Measurements from ENCODE around the gene TSPAN17. TPM values are rescaled to one million over a fixed set of nuclear protein-coding genes. Genes with fewer than 3 reads are reported as not detected.

The TSPAN17 gene
- 53.3 to 66.1 TPM (median 60.2 TPM) in 5 replicates for total RNA-seq (2022; extraction: Qiagen RNA extraction; ENCODE audit: low read depth)

GRCh38 chr5:176647030-176647842 is at the start of gene TSPAN17:
TSS of gene TSPAN17 (plus strand) at chr5:176647484. CDS start at chr5:176647616, 132 bp downstream.

GRCh38 chr5:176609724-176610434 is 37.4 kb upstream of the TSPAN17 start, which contains the start of gene GPRIN1:
TSS of gene GPRIN1 (minus strand) at chr5:176610156. CDS start at chr5:176599834, 10,322 bp downstream.

GRCh38 chr5:176629853-176630680 is 17.2 kb upstream of the TSPAN17 start, which contains the start of the genes EIF4E1B and SNCB:
TSS of gene EIF4E1B (plus strand) at chr5:176630675. CDS start at chr5:176642788, 12,113 bp downstream.
TSS of gene SNCB (minus strand) at chr5:176630534. CDS start at chr5:176629654, 880 bp downstream.

Other genes with a start within 250 kb of the TSPAN17 start
- 65.7 to 111 TPM (median 105 TPM) in 5 replicates for gene CLTB, start 230.9 kb upstream of the TSPAN17 start, total RNA-seq (2022; extraction: Qiagen RNA extraction; ENCODE audit: low read depth)
- gene FAF2, start 199.1 kb upstream of the TSPAN17 start, total RNA-seq (2022; extraction: Qiagen RNA extraction; ENCODE audit: low read depth), result 47.0 to 54.0 TPM (median 47.9 TPM) in 5 replicates
- 33.6 to 45.2 TPM (median 43.2 TPM) in 5 replicates for gene RNF44, start 110.1 kb upstream of the TSPAN17 start, total RNA-seq (2022; extraction: Qiagen RNA extraction; ENCODE audit: low read depth)
- gene CDHR2, start 98.1 kb upstream of the TSPAN17 start, total RNA-seq (2022; extraction: Qiagen RNA extraction; ENCODE audit: low read depth), result 0.04 to 0.15 TPM (median 0.10 TPM) in 4 of 5 replicates, not detected in the other
- 7.1 to 9.4 TPM (median 9.1 TPM) in 5 replicates for gene GPRIN1, start 37.3 kb upstream of the TSPAN17 start, total RNA-seq (2022; extraction: Qiagen RNA extraction; ENCODE audit: low read depth)
- 1.0 to 1.4 TPM (median 1.2 TPM) in 5 replicates for gene SNCB, start 16.9 kb upstream of the TSPAN17 start, total RNA-seq (2022; extraction: Qiagen RNA extraction; ENCODE audit: low read depth)
- not detected in 5 replicates for gene EIF4E1B, start 16.8 kb upstream of the TSPAN17 start, total RNA-seq (2022; extraction: Qiagen RNA extraction; ENCODE audit: low read depth)
- 0.22 to 0.39 TPM (median 0.30 TPM) in 5 replicates for gene UNC5A, start 163.1 kb downstream of the TSPAN17 start, total RNA-seq (2022; extraction: Qiagen RNA extraction; ENCODE audit: low read depth)